Activated CD8-positive, alpha-beta memory T cell treated with anti-CD3 and anti-CD28 coated beads, Interleukin-2, amount 50 U/mL, for 24 hours (primary cell): Measurements from ENCODE around the gene ARL6IP6.
"Not testable (repeated sequence)": the region's sequence is repeated elsewhere in the genome, so short reads cannot be mapped to it uniquely, and the experiment has no call there.

Experiments used
- DNase-seq: peaks from one replicate; pipeline ENCODE4 v3.0.0-alpha.2; 2020; ENCODE audit errors: extremely low read depth

The ARL6IP6 gene

GRCh38 chr2:152722639-152723038, 4.2 kb downstream of the ARL6IP6 start:
- DNase-seq = not testable (repeated sequence)

DNA sequence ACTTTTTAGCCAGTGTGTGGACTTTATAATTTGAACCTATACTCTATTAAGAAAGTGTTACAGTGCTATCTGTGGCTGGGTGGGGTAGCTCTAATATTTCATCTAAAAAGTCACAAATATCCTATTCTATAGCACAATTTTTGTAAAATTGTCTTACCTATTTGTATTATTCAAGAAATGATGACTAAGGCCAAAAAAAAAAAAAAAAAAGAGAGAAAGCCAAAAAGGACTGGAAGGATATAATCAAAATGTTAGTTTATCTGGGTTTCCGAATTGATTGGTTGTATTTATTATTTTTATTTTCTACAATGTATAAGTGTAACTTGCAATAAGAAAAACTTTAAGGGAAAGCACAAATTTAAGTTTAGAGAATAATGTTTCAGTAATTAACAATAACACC, 5.5 kb downstream of the ARL6IP6 start:
- DNase-seq = no peak

- DNase-seq = no peak
Measured at GRCh38 chr2:152729844-152730243, 11.4 kb downstream of the ARL6IP6 start.

- no peak for DNase-seq
Measured at GRCh38 chr2:152730591-152731333, 12.3 kb downstream of the ARL6IP6 start.

DNA sequence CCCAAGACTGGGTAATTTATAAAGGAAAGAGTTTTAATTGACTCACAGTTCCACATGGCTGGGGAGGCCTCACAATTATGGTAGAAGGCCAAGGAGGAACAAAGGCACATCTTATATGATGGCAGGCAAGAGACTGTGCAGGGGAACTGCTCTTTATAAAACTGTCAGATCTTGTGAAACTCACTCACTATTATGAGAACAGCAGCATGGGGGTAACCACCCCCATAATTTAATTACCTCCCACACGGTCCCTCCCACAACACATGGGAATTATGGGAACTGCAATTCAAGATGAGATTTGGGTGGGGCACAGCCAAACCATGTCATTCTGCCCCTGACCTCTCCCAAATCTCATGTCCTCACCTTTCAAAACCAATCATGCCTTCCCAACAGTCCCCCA, 19.1 kb downstream of the ARL6IP6 start:
- DNase-seq = not testable (repeated sequence)

DNA sequence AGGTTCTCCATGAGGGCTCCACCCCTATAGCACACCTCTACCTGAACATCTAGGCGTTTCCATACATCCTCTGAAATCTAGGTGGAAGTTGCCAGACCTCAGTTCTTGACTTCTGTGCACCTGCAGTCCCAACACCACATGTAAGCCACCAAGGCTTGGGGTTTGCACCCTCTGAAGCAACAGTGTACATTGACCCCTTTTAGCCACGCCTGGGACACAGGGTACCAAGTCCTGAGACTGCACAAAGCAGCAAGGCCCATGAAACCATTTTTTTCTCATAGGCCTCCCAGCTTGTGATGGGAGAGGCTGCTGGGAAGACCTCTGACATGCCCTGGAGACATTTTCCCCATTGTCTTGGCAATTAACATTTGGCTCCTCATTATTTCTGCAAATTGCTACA, 20.0 kb downstream of the ARL6IP6 start:
- no peak for DNase-seq

GRCh38 chr2:152739705-152740104, 21.3 kb downstream of the ARL6IP6 start:
- DNase-seq = not testable (repeated sequence)

DNA sequence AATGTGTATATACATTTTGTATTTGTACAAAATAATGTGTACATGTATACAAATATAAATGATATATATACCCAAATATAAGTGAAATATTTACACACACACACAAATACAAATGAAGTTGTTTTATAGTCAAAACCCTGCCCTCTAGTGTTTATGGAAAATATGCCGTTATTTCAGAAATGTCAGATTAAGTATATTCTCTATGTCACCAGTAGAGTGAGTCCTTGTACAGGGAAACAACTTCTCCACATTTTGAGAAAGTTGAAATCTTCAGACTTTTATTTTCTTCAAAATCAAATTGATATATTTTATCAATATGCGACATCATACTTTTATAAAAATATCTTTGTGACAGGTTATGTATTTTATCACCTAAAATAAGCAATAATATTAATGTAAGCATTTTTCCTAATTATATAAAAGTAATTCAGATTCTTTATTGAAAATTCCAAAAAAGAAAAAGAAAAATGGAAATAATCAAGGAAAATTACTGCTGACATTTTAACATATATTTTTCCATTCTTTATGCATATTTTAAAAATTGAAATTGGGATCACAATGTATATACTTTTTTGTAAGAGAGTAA, 22.4 kb downstream of the ARL6IP6 start:
- no peak for DNase-seq

DNA sequence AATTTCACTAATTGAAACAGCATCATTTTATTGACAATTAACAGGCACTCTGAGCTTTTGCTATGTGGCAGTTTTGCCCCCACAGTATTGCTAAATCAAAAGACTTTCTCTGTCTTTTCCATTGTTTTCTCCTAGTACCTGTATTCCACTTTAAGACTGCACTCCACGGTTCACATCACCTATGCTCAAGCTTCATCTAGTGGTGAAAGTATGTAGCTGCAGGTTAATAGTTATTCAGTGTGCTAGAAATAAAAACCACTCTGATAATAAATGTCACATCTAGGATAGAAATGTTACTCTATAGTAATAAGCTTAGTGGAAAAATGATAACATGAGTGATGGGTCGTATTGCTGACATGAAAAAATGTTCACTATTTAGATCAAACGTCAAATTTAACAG, 24.6 kb downstream of the ARL6IP6 start:
- no peak for DNase-seq

- DNase-seq = not testable (repeated sequence)
Measured at GRCh38 chr2:152747751-152748150, 29.3 kb downstream of the ARL6IP6 start.

DNA sequence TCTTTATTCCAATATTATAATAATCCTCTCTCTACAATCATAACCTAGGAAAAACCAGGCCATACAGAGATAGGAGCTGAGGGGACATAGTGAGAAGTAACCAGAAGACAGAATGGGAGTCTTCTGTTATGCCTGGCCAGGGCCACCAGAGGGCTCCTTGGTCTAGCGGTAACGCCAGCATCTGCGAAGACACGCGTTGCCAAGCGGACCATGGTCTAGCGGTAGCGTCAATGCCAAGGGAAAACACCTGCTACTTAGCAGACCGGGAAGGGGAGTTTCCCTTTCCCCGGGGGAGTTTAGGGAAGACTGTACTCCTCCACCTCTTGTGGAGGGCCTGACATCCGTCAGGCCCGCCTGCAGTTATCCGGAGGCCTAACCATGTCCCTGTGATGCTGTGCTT, 36.6 kb downstream of the ARL6IP6 start:
- DNase-seq = no peak

DNA sequence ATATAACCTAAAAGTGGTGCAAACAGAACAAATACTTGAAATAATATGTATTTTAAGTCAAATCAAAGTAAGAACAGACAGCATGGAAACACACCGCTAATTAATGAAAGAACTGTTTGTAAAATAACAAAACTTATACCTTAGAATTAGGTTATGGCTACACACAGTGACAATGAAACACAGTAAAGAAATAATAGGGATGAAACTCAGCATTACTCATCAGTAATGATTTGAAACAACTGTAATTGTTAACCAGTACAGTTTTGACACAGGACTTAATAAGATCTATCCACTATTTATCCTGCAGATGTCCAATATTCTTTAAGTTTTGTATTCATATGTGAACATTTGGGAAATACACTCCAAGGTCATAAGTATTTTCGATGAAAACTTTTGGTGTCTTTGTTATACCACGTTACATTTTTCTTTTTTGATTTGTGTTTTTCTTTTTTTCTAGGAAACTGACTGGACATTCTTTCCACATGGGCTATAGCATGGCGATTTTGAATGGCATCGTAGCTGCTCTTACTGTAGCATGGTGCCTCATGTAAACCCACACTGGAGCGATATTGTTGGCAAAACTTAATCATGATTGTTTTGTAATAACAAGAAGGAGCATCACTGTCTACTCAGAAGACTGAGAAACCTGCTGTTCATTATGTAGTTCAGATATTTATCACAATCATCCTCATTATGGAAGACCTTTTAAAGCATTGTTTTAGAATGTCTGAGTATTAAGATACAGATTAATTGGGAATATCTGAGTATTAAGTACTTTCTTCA, 41.1 kb downstream of the ARL6IP6 start:
- no peak for DNase-seq

GRCh38 chr2:152761214-152761613, 42.8 kb downstream of the ARL6IP6 start:
- no peak for DNase-seq

GRCh38 chr2:152762202-152762601, 43.8 kb downstream of the ARL6IP6 start:
- no peak for DNase-seq

- not testable (repeated sequence) for DNase-seq
Measured at GRCh38 chr2:152763208-152763607, 44.8 kb downstream of the ARL6IP6 start.

DNA sequence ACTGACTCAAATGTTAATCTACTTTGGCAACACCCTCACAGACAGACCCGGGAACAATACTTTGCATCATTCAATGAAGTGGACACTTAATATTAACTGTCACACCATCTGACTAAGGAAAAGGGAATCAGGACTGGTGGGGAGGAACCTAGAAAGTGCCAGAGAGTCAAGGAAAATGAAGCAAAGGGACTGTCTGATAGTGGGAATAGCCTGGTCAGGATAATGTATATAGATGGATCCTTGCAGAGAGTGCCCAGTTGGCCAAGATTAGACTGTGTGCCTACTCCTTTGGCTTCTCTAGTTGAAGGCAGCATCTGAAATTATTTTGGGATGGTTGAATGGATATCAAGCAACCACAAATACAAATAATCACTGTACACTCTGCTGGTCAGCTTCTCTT, 45.2 kb downstream of the ARL6IP6 start:
- DNase-seq = no peak

DNA sequence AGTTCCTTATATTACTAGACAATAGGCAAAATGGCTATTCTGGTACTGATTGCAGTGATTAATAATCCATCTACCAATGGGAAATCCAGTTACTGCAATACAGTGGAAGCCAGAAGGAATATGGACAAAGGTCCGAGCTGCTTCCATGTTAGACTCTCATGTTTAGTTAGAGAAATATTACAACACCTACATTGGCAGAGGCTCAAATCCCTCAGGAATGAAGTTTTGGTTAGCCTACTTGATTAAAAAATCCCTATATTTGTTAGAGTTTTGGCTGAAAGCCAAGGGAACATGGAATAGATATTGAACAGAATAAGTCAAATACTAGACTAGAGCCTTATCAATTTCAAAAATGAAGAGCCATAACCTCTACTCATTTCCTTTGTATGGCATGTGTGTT, 48.5 kb downstream of the ARL6IP6 start:
- no peak for DNase-seq

GRCh38 chr2:152781175-152781574, 62.8 kb downstream of the ARL6IP6 start:
- no peak for DNase-seq

- no peak for DNase-seq
Measured at GRCh38 chr2:152782171-152782570, 63.8 kb downstream of the ARL6IP6 start.

- no peak for DNase-seq
Measured at GRCh38 chr2:152790883-152791282, 72.5 kb downstream of the ARL6IP6 start.

DNA sequence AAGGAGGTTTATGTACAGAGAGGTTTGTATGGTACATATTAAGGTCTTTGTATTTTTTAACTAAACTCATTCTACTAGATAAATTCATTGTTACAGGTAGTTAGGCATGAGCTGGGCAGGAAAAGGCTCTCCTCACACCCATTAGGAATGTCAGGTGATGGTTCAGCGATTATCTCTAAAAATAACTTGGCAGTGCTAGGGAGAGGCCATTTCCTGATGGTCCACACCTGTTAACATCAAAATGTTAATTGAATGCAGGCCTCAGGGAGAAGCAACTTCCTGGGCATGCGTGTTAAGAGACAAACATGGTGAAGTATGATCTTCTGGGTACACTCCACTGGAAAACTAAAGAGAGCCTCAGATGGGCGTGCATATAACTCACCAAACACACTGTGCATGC, 73.6 kb downstream of the ARL6IP6 start:
- DNase-seq = no peak

DNA sequence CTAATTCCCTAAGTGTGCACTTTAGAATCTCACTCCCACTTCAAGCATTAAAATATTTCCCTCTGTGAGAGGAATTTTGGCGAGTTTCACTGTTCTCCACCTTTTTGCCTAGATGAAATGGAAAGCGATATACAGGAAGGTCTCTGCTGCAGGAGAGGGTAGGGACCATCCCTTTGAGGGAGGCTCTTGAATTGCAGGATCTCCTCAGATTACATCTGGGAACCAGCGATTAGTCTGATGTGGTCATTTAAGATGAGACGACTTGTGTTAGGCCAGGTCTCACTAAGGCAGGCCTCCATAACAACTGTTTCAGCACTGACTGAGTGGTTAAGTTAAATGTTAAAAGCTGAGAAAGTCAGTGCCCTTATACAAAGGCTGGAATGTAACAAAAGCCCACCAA, 74.6 kb downstream of the ARL6IP6 start:
- no peak for DNase-seq

GRCh38 chr2:152796941-152797340, 78.5 kb downstream of the ARL6IP6 start:
- no peak for DNase-seq
